Activated T-cell treated with anti-CD3 and anti-CD28 coated beads for 4 hours (primary cell): ENCODE data around the gene LRRC34.

Source experiments
- DNase-seq: peaks from one replicate; pipeline ENCODE4 v3.0.0-alpha.2; 2020

The LRRC34 gene

DNA sequence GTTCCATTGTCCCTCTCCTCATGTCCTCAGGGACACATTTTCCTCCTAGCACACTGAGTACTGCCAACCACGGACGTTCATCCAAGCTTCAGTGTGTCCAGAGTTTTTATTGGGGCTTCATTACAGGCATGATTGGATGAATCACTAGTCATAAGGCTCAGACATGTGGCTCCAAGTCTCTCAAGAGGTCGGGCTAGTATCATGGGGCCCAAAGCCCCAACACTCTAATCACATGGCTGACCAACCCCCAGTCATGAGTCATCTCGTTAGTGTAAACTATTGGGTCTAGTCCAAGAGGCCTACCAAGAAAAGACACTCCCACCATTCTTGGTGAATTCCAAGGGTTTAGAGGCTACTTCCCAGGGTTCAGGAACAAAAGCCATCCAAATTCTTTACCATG is 52.2 kb downstream of the LRRC34 start:
- DNase-seq: no peak

DNA sequence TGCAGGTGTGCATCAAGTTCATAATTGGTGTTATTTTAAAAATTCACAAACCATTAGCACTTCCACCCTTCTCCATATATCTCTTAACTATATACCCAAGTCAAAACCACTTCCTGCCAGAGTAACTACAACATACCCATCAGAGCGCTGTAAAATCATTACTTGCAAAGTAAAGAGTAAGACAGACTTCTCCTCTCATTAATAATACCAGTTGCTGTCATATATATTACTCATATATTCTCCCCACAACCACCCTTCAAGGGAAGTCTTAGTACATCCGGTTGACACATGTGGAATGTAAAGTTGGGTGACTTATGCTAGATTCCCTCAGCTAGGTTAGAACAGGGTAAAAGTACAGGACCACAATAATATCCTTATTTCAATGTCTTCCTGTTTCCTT is 53.4 kb downstream of the LRRC34 start:
- no peak for DNase-seq

DNA sequence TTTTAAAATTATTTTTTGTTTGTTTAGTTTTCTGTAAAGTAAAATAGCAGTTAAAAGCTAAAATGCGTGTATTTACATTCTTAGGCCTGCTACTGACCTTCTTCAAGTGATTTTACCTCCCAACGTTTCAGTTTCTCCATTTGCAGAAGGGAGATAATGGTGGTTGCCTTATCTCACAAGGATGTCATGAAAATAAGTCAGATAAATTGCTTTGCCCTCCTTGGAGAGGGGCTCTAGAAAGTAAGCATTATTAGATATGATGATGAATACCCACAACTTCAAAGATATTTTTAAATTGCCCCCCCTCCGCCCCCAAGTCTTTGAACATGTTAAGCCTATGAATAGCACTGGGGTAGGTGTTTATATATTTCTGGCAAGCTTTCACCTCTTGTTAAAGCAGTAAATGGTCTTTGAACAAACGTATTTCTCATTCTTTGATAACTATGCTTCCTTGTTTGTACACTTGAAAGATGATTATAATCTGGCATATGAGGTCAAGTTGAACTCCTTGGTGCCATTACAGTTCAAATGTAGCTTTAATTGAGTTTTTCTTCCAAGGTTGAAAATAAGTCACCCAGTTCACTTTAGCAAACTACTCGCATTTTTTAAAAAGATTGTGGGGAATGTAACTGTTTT is 54.2 kb downstream of the LRRC34 start:
- DNase-seq: no peak

DNA sequence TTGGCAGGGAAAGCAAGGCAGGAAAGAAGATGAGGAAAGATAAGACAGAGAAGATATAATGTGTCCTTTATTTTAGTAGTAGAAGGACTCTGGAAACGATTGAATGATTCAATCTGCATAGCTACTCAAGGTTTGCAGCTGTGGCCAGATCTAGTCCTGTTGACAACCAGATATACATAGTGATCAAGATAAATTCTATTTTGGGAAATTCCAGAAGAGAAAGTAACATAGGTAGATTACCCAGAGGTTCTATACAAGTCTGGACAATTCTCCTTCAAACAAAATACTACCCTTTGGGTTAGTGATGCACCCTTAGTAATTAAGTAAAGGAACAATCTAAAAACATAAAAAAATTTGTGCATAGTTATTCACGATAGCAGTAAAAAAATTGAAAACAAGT is 57.2 kb downstream of the LRRC34 start:
- DNase-seq: no peak

DNA sequence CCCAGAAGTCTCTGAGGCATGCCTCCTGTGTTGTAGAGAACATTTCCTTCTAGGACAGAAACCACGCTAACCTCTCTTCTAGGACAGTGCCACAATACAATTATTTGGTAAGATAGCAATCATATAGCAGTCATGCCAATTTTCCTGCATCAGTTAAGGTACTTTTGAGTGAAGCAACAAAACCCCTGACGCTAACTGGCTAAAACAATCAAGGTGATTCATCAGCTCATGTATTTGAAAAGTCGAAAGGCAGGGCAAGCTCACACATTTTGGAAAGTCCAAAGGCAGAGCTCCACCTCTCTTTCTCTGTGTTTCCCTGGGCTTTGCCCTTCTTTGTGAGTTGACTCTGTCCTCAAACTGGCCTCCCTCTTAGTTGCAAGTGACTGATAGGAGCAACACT is 58.0 kb downstream of the LRRC34 start:
- DNase-seq: no peak

DNA sequence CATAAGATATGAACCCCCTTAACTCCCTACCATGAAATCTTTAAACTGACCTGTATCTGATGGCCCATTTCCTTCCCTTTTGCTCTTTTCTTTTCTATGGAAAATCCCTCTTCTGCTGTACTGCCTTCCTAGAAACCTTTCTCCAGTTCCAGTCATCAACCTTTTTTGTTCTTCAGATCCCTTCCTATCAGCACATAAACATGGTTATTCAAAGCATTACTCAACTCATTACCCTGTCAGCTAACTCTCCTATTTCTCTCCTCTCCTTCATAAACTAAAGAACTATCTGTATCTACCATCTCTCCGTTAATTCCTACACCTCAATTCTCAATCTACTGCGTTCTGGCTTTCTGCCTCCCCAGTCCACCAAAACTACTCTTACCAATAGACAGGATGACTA is 60.8 kb downstream of the LRRC34 start:
- no peak for DNase-seq

DNA sequence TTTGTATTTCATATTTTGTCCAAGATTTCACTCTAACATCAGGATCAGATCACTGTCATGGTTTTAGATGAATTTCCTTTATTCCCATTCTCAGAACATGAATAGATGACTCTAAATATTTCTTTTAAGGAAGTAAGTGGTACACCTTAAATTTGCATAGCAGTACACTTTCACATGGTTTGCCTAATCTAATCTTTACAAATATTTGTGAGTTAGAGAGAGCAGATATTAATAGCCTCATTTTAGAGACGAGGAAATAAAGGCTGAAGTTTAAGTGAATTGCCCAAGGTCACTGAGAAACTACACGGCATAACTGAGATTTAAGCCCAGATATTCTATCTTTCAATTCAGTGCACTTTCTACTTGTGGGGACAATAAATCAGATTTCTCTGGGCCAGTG is 62.0 kb downstream of the LRRC34 start:
- DNase-seq: no peak

DNA sequence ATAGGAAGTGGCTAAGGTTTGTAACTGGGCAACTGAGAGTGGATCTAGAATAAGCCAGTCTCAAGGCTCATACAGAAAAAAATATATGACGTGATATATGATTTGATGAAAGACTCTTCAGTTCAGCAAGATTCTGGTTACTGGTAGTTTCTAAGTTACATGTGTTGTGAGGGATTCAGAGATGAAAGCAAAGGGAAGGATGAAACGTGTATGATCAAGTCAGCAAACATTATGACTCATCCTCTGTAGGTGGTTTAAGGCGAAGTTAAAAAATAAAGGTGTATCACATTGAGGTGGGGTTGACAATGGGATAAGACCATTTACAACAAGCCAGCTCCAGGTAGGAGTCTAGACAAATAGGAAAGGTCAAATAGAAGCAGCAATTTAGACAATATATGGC is 64.0 kb downstream of the LRRC34 start:
- no peak for DNase-seq

DNA sequence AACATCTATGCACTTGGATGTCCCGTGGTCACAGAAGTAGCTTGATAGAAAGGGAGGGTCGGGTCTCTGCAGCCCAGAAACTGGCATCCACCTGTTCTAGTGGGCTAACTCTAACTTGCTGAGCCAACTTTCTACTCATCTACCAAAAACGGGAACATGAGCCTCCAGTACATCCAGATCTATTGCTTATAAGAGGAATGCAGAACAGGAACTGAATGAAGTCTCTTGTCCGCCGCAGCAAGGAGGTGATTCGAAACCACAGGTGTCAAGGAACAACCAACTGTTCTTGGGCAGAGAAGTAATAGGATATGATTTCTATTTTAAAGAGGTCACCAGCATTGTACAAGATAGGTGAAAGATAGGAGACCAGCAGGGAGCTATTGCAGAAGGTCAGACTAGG is 65.8 kb downstream of the LRRC34 start:
- no peak for DNase-seq

DNA sequence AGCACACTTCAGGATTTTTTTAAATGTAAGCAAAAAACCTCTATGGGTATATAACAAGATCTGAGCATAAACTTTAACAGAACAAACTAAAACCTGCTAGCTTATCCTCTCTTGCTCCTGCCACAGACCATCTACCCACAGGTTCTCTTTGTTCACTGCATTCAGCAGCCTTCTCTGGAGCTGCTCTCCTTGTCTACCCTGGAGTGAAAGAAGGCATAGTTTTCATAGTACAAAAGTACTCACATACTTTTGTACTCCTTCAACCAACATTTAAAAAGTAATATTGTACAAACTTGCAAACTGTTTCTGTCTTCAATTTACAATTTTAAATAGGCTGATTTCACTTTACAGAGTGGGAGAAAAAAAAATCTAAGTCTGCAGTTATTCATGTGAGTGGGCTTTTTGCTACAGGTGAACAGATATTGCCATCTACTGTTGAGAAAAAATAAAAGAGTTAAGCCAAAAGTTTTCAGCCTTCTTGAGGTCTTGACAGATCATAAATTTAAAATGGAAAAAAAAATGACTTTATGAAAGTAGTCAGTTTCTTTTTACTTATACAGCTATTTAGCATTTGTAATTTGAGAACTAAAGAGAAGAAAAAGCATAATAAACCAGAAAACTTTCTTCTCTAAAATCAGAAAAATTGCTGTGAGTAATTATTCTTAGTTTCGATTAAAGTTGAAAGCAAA is 68.2 kb downstream of the LRRC34 start:
- DNase-seq: no peak
